Mesenchymal stem cell (in vitro differentiated cells and primary cell): ENCODE data around the gene EFCC1.
"Not testable (repeated sequence)": the region's sequence is repeated elsewhere in the genome, so short reads cannot be mapped to it uniquely, and the experiment has no call there.

Experiments
- DNase-seq: peaks from one replicate; pipeline ENCODE4 v3.0.0-alpha.2; 2013
- H2AFZ ChIP-seq: one replicate; pipeline ENCODE4 v1.6.1; 2013; ENCODE audit warnings: low read depth, mild to moderate bottlenecking, control low read depth, inconsistent platforms, low read length, moderate library complexity
- H2AK5ac ChIP-seq: 2 replicates; pipeline ENCODE4 v1.6.1; 2013; ENCODE audit warnings: low read length, moderate library complexity, mild to moderate bottlenecking, inconsistent platforms; ENCODE audit not compliant: severe bottlenecking
- H2BK120ac ChIP-seq: one replicate; pipeline ENCODE4 v1.6.1; 2013; ENCODE audit warnings: low read depth, mild to moderate bottlenecking, inconsistent platforms, low read length, moderate library complexity
- H2BK12ac ChIP-seq, 2 experiments: one replicate each; pipeline ENCODE4 v1.6.1; 2013; ENCODE audit warnings: inconsistent platforms in 2 of 2, low read length in 2 of 2, mild to moderate bottlenecking in 2 of 2, moderate library complexity in 2 of 2, control low read depth in 1 of 2
- H2BK15ac ChIP-seq: one replicate; pipeline ENCODE4 v1.6.1; 2013; ENCODE audit warnings: mild to moderate bottlenecking, low read depth, inconsistent platforms; ENCODE audit not compliant: poor library complexity, severe bottlenecking
- H2BK5ac ChIP-seq: 2 replicates; pipeline ENCODE4 v1.6.1; 2013; ENCODE audit warnings: low read depth, mild to moderate bottlenecking, low read length, control low read depth, inconsistent platforms; ENCODE audit not compliant: poor library complexity, severe bottlenecking
- H3K14ac ChIP-seq, 2 experiments: one replicate each; pipeline ENCODE4 v1.6.1; 2013; ENCODE audit warnings: inconsistent platforms in 2 of 2, low read length in 2 of 2, control low read depth in 1 of 2, mild to moderate bottlenecking in 1 of 2, moderate library complexity in 1 of 2
- H3K18ac ChIP-seq, 2 experiments: one replicate each; pipeline ENCODE4 v1.6.1; 2013; ENCODE audit warnings: inconsistent platforms in 2 of 2, low read length in 2 of 2, control low read depth in 1 of 2, low read depth in 1 of 2, mild to moderate bottlenecking in 1 of 2
- H3K23ac ChIP-seq, 2 experiments: one replicate each; pipeline ENCODE4 v1.6.1; 2013; ENCODE audit warnings: inconsistent platforms in 2 of 2, low read length in 2 of 2, mild to moderate bottlenecking in 2 of 2, moderate library complexity in 2 of 2, control low read depth in 1 of 2
- H3K27ac ChIP-seq: 2 replicates; pipeline ENCODE4 v1.5.1; 2013; ENCODE audit warnings: mild to moderate bottlenecking, moderate library complexity, low read length, control low read depth, inconsistent platforms; ENCODE audit not compliant: poor library complexity, severe bottlenecking
- H3K27me3 ChIP-seq, 2 experiments: 2 replicates each; pipeline versions ENCODE4 v1.6.1 to v1.7.0; 2013; ENCODE audit warnings: low read length in 2 of 2, mild to moderate bottlenecking in 2 of 2, moderate library complexity in 2 of 2, control low read depth in 1 of 2, inconsistent platforms in 1 of 2; ENCODE audit not compliant: control insufficient read depth in 1 of 2, insufficient read depth in 1 of 2
- H3K36me3 ChIP-seq, 2 experiments: 2 replicates each; pipeline versions ENCODE4 v1.6.1 to v1.7.0; 2013; ENCODE audit warnings: low read length in 2 of 2, control low read depth in 1 of 2, inconsistent platforms in 1 of 2, low read depth in 1 of 2, mild to moderate bottlenecking in 1 of 2; ENCODE audit not compliant: insufficient read depth in 2 of 2, control insufficient read depth in 1 of 2
- H3K4ac ChIP-seq, 2 experiments: one replicate each; pipeline ENCODE4 v1.6.1; 2013; ENCODE audit warnings: inconsistent platforms in 2 of 2, low read length in 2 of 2, mild to moderate bottlenecking in 2 of 2, moderate library complexity in 2 of 2, control low read depth in 1 of 2, low read depth in 1 of 2
- H3K4me1 ChIP-seq: 2 replicates; pipeline ENCODE4 v1.6.1; 2013; ENCODE audit warnings: low read depth, low read length, control low read depth; ENCODE audit not compliant: control insufficient read depth, insufficient read depth
- H3K4me2 ChIP-seq: 2 replicates; pipeline ENCODE4 v1.6.1; 2013; ENCODE audit warnings: low read length, mild to moderate bottlenecking, inconsistent platforms; ENCODE audit not compliant: poor library complexity, severe bottlenecking
- H3K4me3 ChIP-seq, 2 experiments: 2 replicates each; pipeline versions ENCODE4 v1.5.1 to v1.7.0; 2013; ENCODE audit warnings: low read length in 2 of 2, mild to moderate bottlenecking in 2 of 2, control low read depth in 1 of 2, low read depth in 1 of 2; ENCODE audit not compliant: insufficient read depth in 1 of 2
- H3K79me1 ChIP-seq: replicated peaks from 2 replicates; pipeline ENCODE4 v1.6.1; 2013; ENCODE audit warnings: mild to moderate bottlenecking, control low read depth, low read length, inconsistent platforms; ENCODE audit not compliant: poor library complexity, severe bottlenecking
- H3K9ac ChIP-seq: 2 replicates; pipeline ENCODE4 v1.7.0; 2013; ENCODE audit warnings: mild to moderate bottlenecking, low read length, moderate library complexity
- H3K9me3 ChIP-seq: 2 replicates; pipeline ENCODE4 v1.7.0; 2013; ENCODE audit warnings: mild to moderate bottlenecking, low read length; ENCODE audit not compliant: control insufficient read depth
- H4K8ac ChIP-seq: one replicate; pipeline ENCODE4 v1.6.1; 2013; ENCODE audit warnings: inconsistent platforms, mild to moderate bottlenecking, low read length, moderate library complexity
- H4K91ac ChIP-seq: one replicate; pipeline ENCODE4 v1.6.1; 2013; ENCODE audit warnings: mild to moderate bottlenecking, low read length, inconsistent platforms
- WGBS: methylation state at CpG from one replicate; pipeline ENCODE4 v1.1.7; 2013; ENCODE audit warnings: mixed read lengths; 5-methylcytosine and 5-hydroxymethylcytosine counted together

The EFCC1 gene

GRCh38 chr3:129067719-129068118 is 66.6 kb downstream of the EFCC1 start:
- not testable (repeated sequence) for H3K9ac ChIP-seq, H3K36me3 ChIP-seq, H2BK120ac ChIP-seq, H3K79me1 ChIP-seq, H2BK15ac ChIP-seq, H3K4me1 ChIP-seq, H2AFZ ChIP-seq, H2AK5ac ChIP-seq, H2BK5ac ChIP-seq, H3K4me2 ChIP-seq, H4K8ac ChIP-seq, H3K4ac ChIP-seq, H4K91ac ChIP-seq, H3K27ac ChIP-seq, H3K4me3 ChIP-seq, H3K14ac ChIP-seq, H3K23ac ChIP-seq, DNase-seq, H2BK12ac ChIP-seq, H3K18ac ChIP-seq, H3K9me3 ChIP-seq
- H3K27me3 ChIP-seq: peaks cover 15 to 36% of the 10 kb centered on the region in 2 experiments
- WGBS: 96% methylated on average over 5 of the region's 7 CpGs

- H4K8ac ChIP-seq: peak overlapping the region; percentile 66
- no peak overlapping the region for H3K27ac ChIP-seq
- no peaks in the 10 kb centered on the region for H3K9me3 ChIP-seq
- peak overlapping the region; percentile 62 for H2AFZ ChIP-seq
- no peak overlapping the region for H3K4ac ChIP-seq
- H2BK15ac ChIP-seq: no peak overlapping the region
- H4K91ac ChIP-seq: no peak overlapping the region
- peak; percentile 5 for DNase-seq
- peaks cover 15 to 36% of the 10 kb centered on the region in 2 experiments for H3K27me3 ChIP-seq
- peak overlapping the region in 1 of 2 experiments; percentile 44 for H3K4me3 ChIP-seq
- no peak overlapping the region for H3K23ac ChIP-seq
- no peak overlapping the region for H2BK120ac ChIP-seq
- H3K9ac ChIP-seq: peak overlapping the region; percentile 32
- 53% methylated on average over 32 of the region's 44 CpGs for WGBS
- peak overlapping the region in 1 of 2 experiments; percentile 14 for H3K18ac ChIP-seq
- H2BK12ac ChIP-seq: no peak overlapping the region
- no peak overlapping the region for H2BK5ac ChIP-seq
- no peak overlapping the region for H2AK5ac ChIP-seq
- H3K36me3 ChIP-seq: no peaks in the 10 kb centered on the region
- no peaks in the 10 kb centered on the region for H3K79me1 ChIP-seq
- H3K4me2 ChIP-seq: peak overlapping the region; percentile 10
- H3K4me1 ChIP-seq: no peaks in the 10 kb centered on the region
- H3K14ac ChIP-seq: no peak overlapping the region
Observed at GRCh38 chr3:129068291-129068886, 67.3 kb downstream of the EFCC1 start.

GRCh38 chr3:129069313-129070085 is 68.4 kb downstream of the EFCC1 start:
- H3K79me1 ChIP-seq, H3K4me3 ChIP-seq, H2BK15ac ChIP-seq, H3K36me3 ChIP-seq, H3K14ac ChIP-seq, H3K4me2 ChIP-seq, H3K27ac ChIP-seq, H4K91ac ChIP-seq, H2AK5ac ChIP-seq, H2BK120ac ChIP-seq, H3K18ac ChIP-seq, H3K4me1 ChIP-seq, H3K4ac ChIP-seq, H2BK12ac ChIP-seq, H4K8ac ChIP-seq, H3K23ac ChIP-seq, H2AFZ ChIP-seq, H3K9me3 ChIP-seq, H2BK5ac ChIP-seq, H3K9ac ChIP-seq, DNase-seq: not testable (repeated sequence)
- peaks cover 11 to 36% of the 10 kb centered on the region in 2 experiments for H3K27me3 ChIP-seq
- 86% methylated on average over 13 of the region's 13 CpGs for WGBS

DNA sequence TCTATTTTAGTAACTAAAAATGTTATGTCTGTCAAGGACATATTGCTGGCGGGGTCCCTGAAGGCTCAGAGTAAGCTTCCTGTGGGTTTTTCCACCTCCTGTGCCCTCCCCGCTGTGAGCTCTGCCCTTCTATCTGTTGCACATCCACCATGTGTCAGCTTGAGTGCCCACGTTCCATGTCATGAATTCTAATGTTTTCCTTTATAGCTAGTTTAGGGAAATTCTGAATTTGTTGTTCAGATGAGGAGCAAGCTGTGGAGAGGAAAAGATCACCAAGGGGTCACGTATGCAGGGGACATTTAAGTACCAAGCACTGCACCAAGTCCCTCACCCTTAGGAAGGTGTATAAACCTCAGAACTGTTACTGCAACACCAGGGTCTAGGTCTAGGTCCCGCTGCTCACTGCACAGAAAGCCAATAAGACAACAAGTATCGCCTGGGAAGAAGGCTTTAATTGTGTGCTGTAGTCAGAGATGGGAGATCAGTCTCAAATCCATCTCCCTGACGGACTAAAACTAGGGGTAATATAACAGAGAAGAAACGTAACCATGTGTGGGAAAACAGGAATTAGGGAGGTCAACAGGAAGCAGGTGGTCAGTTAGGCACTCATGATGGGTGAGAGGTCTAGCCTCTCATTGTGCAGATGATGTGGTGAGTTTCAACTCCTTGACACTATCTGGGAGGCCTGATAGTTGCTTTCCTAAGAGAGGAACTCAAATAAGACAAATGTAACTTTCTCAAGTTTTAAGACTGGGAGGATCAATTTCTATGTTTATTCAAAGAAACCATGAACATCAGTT is 69.2 kb downstream of the EFCC1 start:
- 86% methylated on average over 8 of the region's 8 CpGs for WGBS
- Histone ChIP-seq H3K4me3 (no peak overlapping the region), H2BK5ac (no peak overlapping the region), H3K36me3 (no peaks in the 10 kb centered on the region), H3K9ac (no peak overlapping the region), H4K8ac (no peak overlapping the region), H3K27ac (no peak overlapping the region), H2BK15ac (no peak overlapping the region), H3K18ac (no peak overlapping the region), H3K27me3 (peaks cover 11 to 33% of the 10 kb centered on the region in 2 experiments), H3K14ac (no peak overlapping the region), H3K9me3 (no peaks in the 10 kb centered on the region), H2AK5ac (no peak overlapping the region), H3K4ac (no peak overlapping the region), H3K4me1 (no peaks in the 10 kb centered on the region), H4K91ac (no peak overlapping the region), H3K79me1 (no peaks in the 10 kb centered on the region), H3K23ac (no peak overlapping the region), H2BK12ac (no peak overlapping the region), H2BK120ac (no peak overlapping the region), H2AFZ (no peak overlapping the region), H3K4me2 (no peak overlapping the region)
- no peak for DNase-seq
